ENCODE data around the gene MOXD1. TPM values are rescaled to one million over a fixed set of nuclear protein-coding genes. Genes with fewer than 3 reads are reported as not detected.

Gene MOXD1
- total RNA-seq: 0.13 and 1.6 TPM in 2 replicates

- H3K4me3 ChIP-seq (ENCODE audit: low read depth, low read length): peak within 1 kb of the TSS; percentile 45
- peaks cover 19% of the 10 kb centered on the region for H3K27me3 ChIP-seq (ENCODE audit: control insufficient read depth, insufficient read depth, low read length)
Measured at GRCh38 chr6:132400883-132401617, at the start of gene MOXD1. Gene MOXD1, minus strand, starts transcription at chr6:132401475. Its CDS starts 49 bp downstream, at chr6:132401426.

GRCh38 chr6:132446855-132447241, 45.6 kb upstream of the MOXD1 start:
- FAIRE-seq (no peak), DNase-seq (ENCODE audit: low read depth) (no peak)

More at GRCh38 chr6:132400883-132401617, at the start of gene MOXD1:
- DNase-seq (ENCODE audit: low read depth) (no peak), FAIRE-seq (no peak)
- no peak for TF ChIP-seq CTCF (IDR thresholded peaks at IDR 0.05; ENCODE audit: insufficient read depth, low read length, severe bottlenecking)
- no peaks in the 10 kb centered on the region for H3K36me3 ChIP-seq (ENCODE audit: control insufficient read depth, insufficient read depth, low read length)

GRCh38 chr6:132446141-132446854, 45.0 kb upstream of the MOXD1 start:
- no peak for TF ChIP-seq CTCF (IDR thresholded peaks at IDR 0.05; ENCODE audit: insufficient read depth, low read length, severe bottlenecking)
- Histone ChIP-seq H3K36me3 (ENCODE audit: control insufficient read depth, insufficient read depth, low read length) (no peaks in the 10 kb centered on the region), H3K27me3 (ENCODE audit: control insufficient read depth, insufficient read depth, low read length) (no peaks in the 10 kb centered on the region), H3K4me3 (ENCODE audit: low read depth, low read length) (no peak overlapping the region)
- no peak for FAIRE-seq
- DNase-seq (ENCODE audit: low read depth): no peak

More at GRCh38 chr6:132446855-132447241, 45.6 kb upstream of the MOXD1 start:
- Histone ChIP-seq H3K36me3 (ENCODE audit: control insufficient read depth, insufficient read depth, low read length) (no peaks in the 10 kb centered on the region), H3K4me3 (ENCODE audit: low read depth, low read length) (no peak overlapping the region), H3K27me3 (ENCODE audit: control insufficient read depth, insufficient read depth, low read length) (no peaks in the 10 kb centered on the region)
- no peak for TF ChIP-seq CTCF (IDR thresholded peaks at IDR 0.05; ENCODE audit: insufficient read depth, low read length, severe bottlenecking)

GRCh38 chr6:132445201-132445951, 44.1 kb upstream of the MOXD1 start:
- H3K4me3 ChIP-seq (ENCODE audit: low read depth, low read length): no peak overlapping the region
- H3K36me3 ChIP-seq (ENCODE audit: control insufficient read depth, insufficient read depth, low read length): no peaks in the 10 kb centered on the region
- no peak for FAIRE-seq
- TF ChIP-seq CTCF (IDR thresholded peaks at IDR 0.05; ENCODE audit: insufficient read depth, low read length, severe bottlenecking): no peak
- H3K27me3 ChIP-seq (ENCODE audit: control insufficient read depth, insufficient read depth, low read length): no peaks in the 10 kb centered on the region
- peak; percentile 84 for DNase-seq (ENCODE audit: low read depth)

GRCh38 chr6:132443206-132443605, 41.9 kb upstream of the MOXD1 start:
- no peaks in the 10 kb centered on the region for H3K27me3 ChIP-seq (ENCODE audit: control insufficient read depth, insufficient read depth, low read length)
- no peak for TF ChIP-seq CTCF (IDR thresholded peaks at IDR 0.05; ENCODE audit: insufficient read depth, low read length, severe bottlenecking)
- no peaks in the 10 kb centered on the region for H3K36me3 ChIP-seq (ENCODE audit: control insufficient read depth, insufficient read depth, low read length)
- DNase-seq (ENCODE audit: low read depth) (peak; percentile 18), FAIRE-seq (no peak)
- H3K4me3 ChIP-seq (ENCODE audit: low read depth, low read length): no peak overlapping the region

Data from bronchial epithelial cell (primary cell).